Epithelial cell of prostate (primary cell): ENCODE data around the gene E2F1.
"Not testable (repeated sequence)": the region's sequence is repeated elsewhere in the genome, so short reads cannot be mapped to it uniquely, and the experiment has no call there.

ENCODE experiments used
- DNase-seq: peaks from one replicate; pipeline ENCODE4 v3.0.0-alpha.2; 2011; ENCODE audit warnings: low read depth, low spot score
- H3K27ac ChIP-seq: fragments of 450-650 bp; 2 replicates; pipeline ENCODE4 v1.5.1; 2017; ENCODE audit warnings: mild to moderate bottlenecking

E2F1 gene

DNA sequence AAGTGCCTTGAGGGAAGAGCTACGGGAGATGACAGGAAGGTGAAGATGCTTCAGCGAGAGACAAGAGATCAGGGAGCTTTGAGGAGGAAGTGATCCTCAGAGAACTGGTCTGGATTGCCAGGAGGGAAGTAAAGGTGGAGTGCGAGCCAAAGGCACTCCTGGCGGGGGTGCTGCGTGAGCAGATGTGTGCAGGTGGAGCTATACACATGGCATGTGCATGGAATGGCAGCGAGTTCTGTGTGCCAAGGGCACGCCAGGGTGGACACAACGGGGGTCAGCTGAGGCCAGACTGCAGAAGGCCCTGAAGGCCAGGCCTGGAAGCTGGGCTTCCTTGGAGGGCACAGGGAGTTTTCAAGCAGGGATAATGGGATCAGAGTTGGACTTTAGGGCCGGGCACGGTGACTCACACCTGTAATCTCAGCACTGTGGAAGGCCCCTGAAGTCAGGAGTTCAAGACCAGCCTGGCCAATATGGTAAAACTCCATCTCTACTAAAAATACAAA, 27.7 kb upstream of the E2F1 start:
- DNase-seq = no peak
- H3K27ac ChIP-seq = no peak overlapping the region

DNA sequence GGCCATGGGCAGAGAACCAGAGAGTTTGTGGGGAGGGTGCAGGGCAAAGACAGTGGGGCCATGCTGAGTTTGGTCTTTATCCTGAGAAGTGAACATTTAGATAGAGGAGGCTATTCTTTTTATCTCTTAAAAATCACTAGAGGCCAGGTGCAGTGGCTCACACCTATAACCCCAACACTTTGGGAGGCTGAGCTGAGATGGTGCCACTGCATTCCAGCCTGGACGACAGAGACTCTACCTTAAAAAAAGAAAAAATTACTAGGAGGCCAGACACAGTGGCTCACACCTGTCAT, 25.2 kb upstream of the E2F1 start:
- H3K27ac ChIP-seq = no peak overlapping the region
- DNase-seq = no peak

DNA sequence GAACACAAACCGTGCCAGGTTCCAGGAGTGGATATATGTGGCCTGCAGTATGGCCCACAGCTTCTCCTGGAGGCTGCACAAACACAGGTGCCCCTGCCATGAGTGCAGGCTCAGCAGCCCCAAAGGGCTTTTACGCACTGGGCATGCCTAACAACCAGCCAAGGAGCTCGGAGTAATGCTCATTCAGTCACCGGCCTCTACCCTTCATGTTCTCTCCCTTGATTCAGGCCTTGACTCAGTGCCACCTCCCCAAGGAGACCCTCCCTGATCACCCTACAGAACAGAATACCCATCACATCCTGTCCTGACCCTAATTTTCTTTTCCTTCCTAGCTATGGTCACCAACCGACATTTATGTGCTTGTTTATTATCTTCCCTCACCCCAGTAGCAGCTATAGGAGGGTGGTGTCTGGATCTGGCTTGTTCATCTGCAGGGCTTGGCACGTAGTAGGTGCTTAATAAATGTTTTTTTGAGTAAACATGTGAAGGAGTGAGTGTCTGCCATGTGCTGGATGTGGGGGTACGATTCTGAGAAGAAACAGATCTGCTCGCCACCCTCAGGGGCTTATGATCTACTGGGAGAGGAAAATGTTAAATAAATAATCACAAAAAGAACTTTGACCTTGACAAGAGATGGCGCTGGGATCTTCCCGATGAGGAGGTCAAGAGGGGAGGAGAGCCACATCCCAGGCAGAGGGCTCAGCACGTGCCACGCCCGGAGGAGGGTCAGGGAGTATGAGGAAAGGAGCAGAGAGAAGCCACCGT, 24.7 kb upstream of the E2F1 start:
- H3K27ac ChIP-seq = no peak overlapping the region
- no peak for DNase-seq

DNA sequence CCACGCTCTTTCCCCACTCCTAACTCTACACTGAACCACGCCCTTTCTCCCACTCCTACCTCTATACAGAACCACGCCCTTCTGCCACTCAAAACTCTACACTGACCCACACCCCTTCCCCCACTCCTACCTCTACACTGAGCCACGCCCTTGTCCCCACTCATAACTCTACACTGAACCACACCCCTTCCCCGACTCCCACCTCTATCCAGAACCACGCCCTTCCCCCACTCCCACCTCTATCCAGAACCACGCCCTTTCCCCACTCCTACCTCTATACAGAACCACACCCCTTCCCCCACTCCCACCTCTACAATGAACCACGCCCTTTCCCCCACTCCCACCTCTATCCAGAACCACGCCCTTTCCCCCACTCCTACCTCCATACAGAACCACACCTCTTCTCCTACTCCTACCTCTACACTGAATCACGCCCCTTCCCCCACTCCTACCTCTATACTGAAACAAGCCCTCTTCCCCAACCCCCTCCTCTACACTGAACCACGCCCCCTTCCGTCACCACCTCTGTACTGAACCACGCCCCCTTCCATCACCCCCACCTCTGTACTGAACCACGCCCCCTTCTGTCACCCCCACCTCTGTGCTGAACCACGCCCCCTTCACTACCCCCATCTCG, 23.8 kb upstream of the E2F1 start:
- DNase-seq = no peak
- H3K27ac ChIP-seq = no peak overlapping the region

DNA sequence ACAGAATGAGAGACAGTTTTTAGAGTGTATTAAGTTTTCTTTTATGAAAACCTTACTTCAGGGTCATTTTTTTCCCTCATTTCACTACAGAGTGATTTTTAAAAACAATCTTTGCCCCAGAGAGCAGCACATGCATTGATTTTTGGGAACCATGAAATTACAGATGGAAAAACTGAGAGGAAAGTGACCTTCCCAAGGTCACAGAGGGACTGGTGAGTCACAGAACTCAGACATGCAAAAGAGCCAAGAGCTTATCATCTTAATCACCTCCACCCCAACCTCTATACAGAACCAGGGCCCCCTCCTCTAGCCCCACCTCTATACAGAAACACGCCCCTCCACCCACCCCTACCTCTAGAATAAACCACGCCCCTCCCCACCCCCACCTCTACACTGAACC, 23.2 kb upstream of the E2F1 start:
- no peak for DNase-seq
- H3K27ac ChIP-seq = no peak overlapping the region

DNA sequence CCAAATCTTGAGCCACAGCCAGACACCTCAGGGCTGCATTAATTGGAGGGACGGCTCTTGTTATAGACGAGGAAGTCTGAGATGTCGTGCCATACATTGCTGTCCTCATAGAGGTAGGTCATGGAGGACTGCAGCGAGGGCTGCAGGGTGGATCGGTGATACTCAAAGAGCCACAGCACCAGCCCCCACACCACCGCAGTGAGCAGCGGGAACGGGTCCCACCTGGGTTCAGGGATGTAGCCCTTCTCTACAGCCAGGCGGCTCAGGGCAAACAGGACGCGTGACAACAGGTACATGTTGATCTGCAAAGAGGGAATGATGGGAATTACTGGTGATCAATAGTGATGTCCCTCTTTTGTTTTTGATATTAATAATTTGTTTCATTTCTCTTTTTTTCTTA, 21.5 kb upstream of the E2F1 start:
- no peak overlapping the region for H3K27ac ChIP-seq
- DNase-seq = no peak

DNA sequence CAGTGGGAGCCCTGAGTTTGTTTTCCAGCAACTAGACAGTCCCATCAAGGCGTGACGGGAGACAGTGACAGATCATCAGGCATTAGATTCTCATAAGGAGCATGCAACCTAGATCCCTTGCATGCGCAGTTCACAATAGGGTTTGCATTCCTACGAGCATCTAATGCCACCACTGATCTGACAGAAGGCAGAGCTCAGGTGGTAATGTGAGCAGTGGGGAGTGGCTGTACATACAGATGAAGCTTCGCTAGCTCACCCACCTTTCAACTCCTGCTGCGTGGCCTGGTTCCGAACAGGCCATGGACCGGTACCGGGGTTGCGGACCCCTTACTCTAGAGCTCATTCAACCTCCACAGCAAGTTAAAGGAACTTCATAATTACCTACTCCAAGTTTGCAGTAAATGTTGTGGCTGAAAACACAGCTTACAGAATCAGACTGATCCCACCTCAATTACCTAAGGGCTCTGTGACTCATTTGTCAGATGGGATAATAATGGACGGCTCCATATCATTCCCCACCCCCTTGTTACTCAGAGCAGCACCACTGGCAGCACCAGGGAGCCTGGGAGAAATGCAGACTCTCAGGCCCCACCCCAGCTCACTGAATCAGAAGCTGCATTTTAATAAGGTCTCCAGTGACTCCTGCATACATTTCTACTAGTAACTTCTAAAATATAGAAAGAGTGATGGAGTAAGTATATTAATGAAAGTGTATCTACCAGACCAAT, 18.2 kb upstream of the E2F1 start:
- H3K27ac ChIP-seq = no peak overlapping the region
- DNase-seq = peak; percentile 6

DNA sequence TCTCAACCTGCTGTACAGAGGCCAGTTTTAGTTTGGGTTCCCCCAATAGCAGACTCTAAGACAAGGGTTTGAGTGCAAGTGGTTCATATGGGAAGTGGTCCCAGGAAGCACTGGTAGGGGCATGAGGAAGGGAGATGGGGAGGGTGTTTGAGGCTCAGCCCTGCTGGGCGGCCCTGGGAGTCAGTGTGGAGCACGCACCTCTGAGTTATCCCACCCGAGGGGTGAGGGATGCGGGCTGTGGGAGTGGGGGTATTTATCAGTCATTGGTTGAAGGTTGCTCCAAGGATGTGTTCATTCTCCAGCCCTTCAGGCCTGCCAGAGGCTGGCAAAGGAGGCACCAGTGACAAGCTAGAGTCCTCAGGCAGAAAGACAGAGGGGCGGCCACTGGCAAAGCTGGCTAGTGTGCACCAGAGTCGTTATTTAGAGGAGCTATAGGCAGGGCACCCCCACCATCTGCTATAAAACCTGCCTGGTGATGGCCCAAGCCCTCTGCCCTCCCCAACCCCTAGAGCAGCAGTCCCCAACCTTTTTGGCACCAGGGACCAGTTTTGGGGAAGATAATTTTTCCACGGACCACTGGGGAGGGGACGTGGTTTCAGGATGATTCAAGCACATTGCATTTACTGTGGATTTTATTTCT, 17.4 kb upstream of the E2F1 start:
- no peak for DNase-seq
- H3K27ac ChIP-seq = no peak overlapping the region

DNA sequence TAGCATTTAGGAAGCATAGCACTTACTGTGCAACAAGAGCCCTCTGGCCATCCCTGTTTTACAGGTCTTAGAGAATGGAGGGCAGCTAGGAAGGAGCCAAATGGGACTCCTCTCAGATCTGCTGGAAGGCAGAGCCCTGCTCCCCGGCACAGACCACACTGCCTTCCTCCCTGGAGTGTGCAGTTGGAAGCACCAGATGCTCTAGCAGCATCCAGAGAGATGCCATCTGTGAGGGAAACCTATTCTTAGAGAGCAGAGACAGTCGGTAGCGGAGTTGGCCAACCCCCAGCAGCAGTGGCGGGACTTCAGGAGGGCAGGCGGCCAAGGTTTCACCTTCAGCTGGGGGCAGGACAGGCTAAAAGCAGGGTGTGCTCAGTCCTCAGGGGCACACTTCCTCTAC, 16.7 kb upstream of the E2F1 start:
- H3K27ac ChIP-seq = no peak overlapping the region
- no peak for DNase-seq

DNA sequence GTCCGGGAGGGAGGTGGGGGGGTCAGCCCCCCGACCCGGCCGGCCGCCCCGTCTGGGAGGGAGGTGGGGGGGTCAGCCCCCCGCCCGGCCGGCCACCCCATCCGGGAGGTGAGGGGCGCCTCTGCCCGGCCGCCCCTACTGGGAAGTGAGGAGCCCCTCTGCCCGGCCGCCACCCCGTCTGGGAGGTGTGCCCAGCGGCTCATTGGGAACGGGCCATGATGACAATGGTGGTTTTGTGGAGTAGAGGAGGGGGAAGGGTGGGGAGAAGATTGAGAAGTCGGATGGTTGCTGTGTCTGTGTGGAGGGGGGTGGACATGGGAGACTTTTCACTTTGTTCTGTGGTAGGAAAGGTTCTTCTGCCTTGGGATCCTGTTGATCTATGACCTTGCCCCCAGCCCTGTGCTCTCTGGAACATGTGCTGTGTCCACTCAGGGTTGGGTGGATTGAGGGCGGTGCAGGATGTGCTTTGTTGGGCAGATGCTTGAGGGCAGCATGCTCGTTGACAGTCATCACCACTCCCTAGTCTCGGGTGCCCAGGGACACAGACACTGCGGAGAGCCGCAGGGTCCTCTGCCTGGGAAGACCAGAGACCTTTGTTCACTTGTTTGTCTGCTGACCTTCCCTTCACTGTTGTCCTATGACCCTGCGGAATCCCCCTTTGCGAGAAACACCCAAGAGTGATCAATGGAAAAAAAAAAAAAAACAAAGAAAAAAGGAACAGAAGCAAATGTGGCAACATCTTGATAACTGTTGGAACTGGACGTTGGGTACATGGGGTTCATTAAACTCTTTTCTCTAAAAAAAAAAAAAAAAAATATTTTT, 15.7 kb upstream of the E2F1 start:
- no peak for DNase-seq
- H3K27ac ChIP-seq = no peak overlapping the region

DNA sequence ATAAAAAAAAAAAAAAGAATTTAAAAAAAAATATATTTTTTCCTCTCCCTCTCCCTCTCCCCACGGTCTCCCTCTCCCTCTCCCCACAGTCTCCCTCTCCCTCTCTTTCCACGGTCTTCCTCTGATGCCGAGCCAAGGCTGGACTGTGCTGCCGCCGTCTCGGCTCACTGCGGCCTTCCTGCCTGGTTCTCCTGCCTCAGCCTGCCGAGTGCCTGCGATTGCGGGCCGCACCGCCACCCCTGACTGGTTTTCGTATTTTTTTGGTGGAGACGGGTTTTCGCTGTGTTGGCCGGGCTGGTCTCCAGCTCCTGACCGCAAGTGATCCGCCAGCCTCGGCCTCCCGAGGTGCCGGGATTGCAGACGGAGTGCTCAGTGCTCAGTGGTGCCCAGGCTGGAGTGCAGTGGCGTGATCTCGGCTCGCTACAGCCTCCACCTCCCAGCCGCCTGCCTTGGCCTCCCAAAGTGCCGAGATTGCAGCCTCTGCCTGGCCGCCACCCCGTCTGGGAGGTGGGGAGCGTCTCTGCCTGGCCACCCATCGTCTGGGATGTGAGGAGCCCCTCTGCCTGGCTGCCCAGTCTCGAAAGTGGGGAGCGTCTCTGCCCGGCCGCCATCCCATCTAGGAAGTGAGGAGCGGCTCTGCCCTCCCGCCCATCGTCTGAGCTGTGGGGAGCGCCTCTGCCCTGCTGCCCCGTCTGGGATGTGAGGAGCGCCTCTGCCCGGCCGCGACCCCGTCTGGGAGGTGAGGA, 14.7 kb upstream of the E2F1 start:
- H3K27ac ChIP-seq, DNase-seq: not testable (repeated sequence)

DNA sequence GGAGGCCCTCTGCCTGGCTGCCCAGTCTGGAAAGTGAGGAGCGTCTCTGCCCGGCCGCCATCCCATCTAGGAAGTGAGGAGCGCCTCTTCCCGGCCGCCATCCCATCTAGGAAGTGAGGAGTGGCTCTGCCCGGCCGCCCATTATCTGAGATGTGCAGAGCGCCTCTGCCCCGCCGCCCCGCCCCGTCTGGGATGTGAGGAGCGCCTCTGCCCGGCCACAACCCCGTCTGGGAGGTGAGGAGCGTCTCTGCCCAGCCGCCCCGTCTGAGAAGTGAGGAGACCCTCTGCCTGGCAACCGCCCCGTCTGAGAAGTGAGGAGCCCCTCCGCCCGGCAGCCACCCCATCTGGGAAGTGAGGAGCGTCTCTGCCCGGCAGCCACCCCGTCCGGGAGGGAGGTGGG, 12.8 kb upstream of the E2F1 start:
- H3K27ac ChIP-seq, DNase-seq: not testable (repeated sequence)

DNA sequence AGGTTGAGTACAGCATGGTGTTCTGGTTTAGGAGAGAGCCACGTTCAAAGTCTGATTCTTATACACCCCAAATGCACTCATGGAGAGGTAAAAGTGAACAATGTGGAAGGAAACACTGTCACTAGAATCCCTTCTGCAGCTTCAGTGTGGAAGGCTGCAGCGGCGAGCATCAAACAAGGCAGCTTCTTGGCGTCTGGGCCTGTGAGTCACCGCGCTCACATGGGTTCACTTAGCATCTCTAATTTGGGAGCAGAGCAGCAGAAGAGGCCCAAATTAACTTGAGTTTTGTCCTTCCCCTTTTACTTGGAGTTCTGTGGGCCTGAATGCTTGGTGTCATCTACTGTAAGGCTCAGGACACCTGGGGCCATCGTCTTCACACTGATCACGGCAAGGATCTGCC, 10.9 kb upstream of the E2F1 start:
- DNase-seq = no peak

DNA sequence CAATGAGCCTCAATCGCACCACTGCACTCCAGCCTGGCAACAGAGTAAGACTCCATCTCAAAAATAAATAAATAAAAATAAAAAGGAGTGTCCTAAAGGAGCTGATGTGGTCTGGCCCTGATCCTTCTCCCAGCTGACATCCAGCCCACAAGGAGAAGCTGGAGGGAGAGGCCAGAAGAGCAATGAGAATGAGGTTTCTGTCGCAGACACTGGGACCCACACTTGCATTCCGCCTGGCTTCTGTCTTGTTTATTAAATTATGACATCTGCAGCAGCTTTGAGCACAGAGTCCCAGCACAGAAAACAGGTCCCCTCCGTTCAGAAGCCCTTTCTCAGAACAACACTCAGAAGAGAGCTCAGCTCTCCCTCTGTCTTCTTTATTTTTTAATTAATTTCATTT, 10.3 kb upstream of the E2F1 start:
- H3K27ac ChIP-seq = no peak overlapping the region

More for the DNA sequence above, 10.9 kb upstream of the E2F1 start:
- no peak overlapping the region for H3K27ac ChIP-seq

DNA sequence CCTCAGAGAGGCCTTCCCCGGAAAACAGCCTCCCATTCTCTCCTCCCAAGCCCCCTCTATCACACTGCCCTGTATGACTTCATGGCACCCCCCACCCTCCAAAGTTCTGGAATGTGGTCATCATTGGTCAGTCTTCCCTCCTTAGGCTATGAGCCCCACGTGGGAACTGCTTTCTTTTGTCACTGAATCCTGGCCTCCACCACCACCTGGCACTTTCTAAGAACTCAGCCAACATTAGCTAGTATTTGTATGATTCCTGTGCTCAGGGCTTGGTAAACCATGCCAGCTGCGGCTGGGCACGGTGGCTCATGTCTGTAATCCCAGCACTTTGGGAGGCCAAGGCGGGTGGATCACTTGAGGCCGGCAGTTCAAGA, 8.4 kb upstream of the E2F1 start:
- H3K27ac ChIP-seq = no peak overlapping the region
- DNase-seq = no peak

More for the DNA sequence above, 10.3 kb upstream of the E2F1 start:
- no peak for DNase-seq

DNA sequence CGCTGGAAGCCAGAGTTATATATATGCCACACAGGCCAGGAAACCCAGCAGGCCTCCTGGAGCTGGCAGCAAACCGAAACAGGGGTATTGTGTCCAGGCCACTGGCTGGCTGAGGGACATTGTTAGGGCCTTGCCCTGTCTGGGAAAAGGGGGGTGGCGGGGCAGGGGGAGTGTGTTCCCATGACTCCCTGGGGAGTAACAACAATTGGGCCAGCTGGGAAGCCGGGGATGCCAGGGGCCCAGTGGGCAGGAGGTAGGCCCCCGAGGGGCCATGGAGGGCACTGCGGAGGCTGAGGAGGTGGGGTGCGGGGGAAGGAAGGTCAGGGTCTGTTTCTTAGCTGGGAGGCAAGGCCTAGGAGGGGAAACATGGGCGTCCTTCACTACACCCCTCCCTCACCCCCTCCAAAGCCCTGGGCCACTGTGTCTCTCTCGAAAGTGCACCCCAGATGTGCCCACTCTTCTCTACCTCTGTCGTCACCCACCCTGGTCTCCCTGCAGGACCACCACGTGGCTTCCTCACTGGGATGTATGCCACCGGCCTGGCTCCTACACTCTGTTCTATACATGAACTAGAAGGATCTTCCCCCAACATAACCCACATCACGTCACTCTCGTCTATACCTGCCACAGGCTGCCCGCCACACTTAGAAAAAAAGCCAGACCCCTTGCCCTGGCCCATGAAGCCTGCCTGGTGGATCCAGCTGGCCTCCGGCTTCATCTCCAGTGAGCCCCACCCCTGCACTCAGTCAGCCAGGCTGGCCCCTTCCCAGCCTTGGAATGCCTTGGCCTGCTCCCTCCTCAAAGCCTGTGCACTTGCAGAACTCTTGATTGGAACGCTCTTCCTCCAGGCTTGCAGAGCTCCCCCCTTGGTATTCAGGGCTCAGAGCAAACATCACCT, 7.8 kb upstream of the E2F1 start:
- DNase-seq = no peak
- no peak overlapping the region for H3K27ac ChIP-seq

DNA sequence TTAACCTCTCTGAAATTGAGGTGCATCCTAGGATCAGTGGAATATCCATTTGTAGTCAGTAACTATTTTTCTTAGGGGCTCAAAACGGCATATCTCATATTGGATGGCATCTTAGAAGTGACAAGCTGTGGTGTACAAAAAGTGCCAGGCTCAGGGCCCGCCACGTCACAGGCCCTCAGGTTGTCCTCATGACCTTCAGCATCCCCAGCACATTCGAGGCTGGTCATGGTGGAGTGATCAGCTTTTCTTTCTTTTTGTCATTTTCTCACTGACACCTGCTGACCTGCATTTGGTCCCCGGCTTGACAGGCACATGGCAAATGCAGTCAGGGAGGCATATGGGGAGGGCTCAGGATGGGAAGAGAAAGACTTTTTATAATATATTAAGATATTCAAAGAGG, 7.1 kb upstream of the E2F1 start:
- no peak for DNase-seq
- no peak overlapping the region for H3K27ac ChIP-seq

DNA sequence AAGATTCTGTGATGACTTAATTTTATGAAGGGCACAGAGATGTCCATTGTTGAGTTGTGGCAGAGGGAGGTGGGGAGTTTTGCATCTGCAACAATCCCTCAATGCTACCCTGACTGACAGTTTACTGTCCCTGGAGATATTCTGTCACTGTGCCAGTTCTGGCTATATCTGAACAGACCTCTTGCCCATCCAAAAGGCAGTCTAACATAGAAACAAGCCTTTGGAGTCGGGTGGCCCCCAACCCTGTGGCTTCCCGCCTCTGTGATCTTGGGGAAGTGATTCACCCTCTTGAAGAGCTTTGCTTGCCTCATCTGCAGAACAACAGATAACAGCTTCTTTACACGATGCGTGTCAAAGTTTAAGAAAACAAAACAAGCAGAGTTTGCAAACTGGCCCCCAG, 3.8 kb upstream of the E2F1 start:
- no peak overlapping the region for H3K27ac ChIP-seq
- DNase-seq = no peak

DNA sequence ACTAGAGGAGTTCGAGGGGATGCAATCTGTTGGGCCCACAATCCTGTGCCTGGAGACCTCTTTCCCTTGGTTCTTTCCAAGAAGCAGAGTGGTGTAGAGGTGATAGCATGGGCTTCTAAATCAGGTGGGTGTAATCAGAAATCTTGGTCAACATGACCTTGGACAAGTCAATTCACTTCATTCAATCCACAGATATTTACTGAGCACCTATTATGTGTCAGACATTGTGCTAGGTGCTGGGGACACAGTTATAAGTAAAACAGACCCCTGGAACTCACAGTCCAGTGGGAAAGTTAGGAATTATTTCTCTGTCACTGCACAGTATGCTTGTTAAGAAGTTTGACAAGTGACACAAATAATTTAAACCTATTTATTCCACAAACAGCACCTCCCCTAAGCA, 3.3 kb upstream of the E2F1 start:
- H3K27ac ChIP-seq = no peak overlapping the region
- DNase-seq = no peak
